Endothelial cell of umbilical vein (primary cell): ENCODE measurements around the gene ELAVL1. TPM values are rescaled to one million over a fixed set of nuclear protein-coding genes. Genes with fewer than 3 reads are reported as not detected.

Experiments used
- BruUV-seq: library from RNA; stranded (reverse); fragments of 400-500 nt; replicated peaks from 2 replicates; lab custom pipeline; 2021; lab: Mats Ljungman, UMichigan
- CTCF ChIA-PET: fragments of 300-600, 350-600 bp; sonication (Branson Sonifier 250); formaldehyde crosslinking; loops from one replicate; lab custom pipeline; 2021; ENCODE audit warnings: antibody characterized with exemption, inconsistent platforms; lab: Charles Lee
- POLR2A ChIA-PET: fragments of 300-600, 350-600 bp; sonication (Branson Sonifier 250); formaldehyde crosslinking; loops from one replicate; lab custom pipeline; 2021; ENCODE audit warnings: antibody characterized with exemption, inconsistent platforms; lab: Charles Lee
- DNase-seq: peaks from one replicate; pipeline ENCODE4 v3.0.0-alpha.2; 2011; ENCODE audit warnings: low read depth, low spot score
- FAIRE-seq: peaks from 2 replicates; lab custom pipeline; 2011; peaks lifted over from hg19 to GRCh38; lab: Jason Lieb, UNC
- H2AFZ ChIP-seq: 2 replicates; pipeline ENCODE4 v1.6.0; 2012; ENCODE audit warnings: low read depth, low read length, control low read depth, inconsistent platforms
- H3K27ac ChIP-seq: 2 replicates; pipeline ENCODE4 v1.5.1; 2011; ENCODE audit warnings: low read depth, mild to moderate bottlenecking, control low read depth, low read length, moderate library complexity; ENCODE audit not compliant: insufficient read depth
- H3K27me3 ChIP-seq, 2 experiments: 2 replicates each; pipeline versions ENCODE4 v1.6.0 to v1.6.1; 2011; ENCODE audit warnings: low read length in 2 of 2, mixed read lengths in 1 of 2; ENCODE audit not compliant: control insufficient read depth in 2 of 2, insufficient read depth in 2 of 2
- H3K36me3 ChIP-seq, 2 experiments: 2 replicates in 1 of 2; 3 replicates in 1 of 2; pipeline ENCODE4 v1.5.1; 2011; ENCODE audit warnings: low read length in 2 of 2, mild to moderate bottlenecking in 1 of 2, moderate library complexity in 1 of 2; ENCODE audit not compliant: control insufficient read depth in 2 of 2, insufficient read depth in 2 of 2; ENCODE audit errors: extremely low read depth in 1 of 2
- H3K4me1 ChIP-seq: 3 replicates; pipeline ENCODE4 v1.5.1; 2011; ENCODE audit warnings: mild to moderate bottlenecking, low read length; ENCODE audit not compliant: control insufficient read depth, insufficient read depth; ENCODE audit errors: extremely low read depth
- H3K4me2 ChIP-seq: 2 replicates; pipeline ENCODE4 v1.6.1; 2011; ENCODE audit warnings: low read length, control low read depth, mixed read lengths; ENCODE audit not compliant: insufficient read depth
- H3K4me3 ChIP-seq, 3 experiments: fragments of 200-600 bp in 1 of 3; sonication (generic), shearing (Covaris generic) in 1 of 3; replicated peaks in 1 of 3; 2 replicates each; pipeline ENCODE4 v1.5.1; 2011 to 2016; ENCODE audit warnings: control low read depth in 3 of 3, low read length in 3 of 3, mild to moderate bottlenecking in 2 of 3, inconsistent platforms in 1 of 3, low read depth in 1 of 3, moderate library complexity in 1 of 3; ENCODE audit not compliant: insufficient read depth in 1 of 3
- H3K79me2 ChIP-seq: 2 replicates; pipeline ENCODE4 v1.6.0; 2012; ENCODE audit warnings: low read length, inconsistent platforms; ENCODE audit not compliant: control insufficient read depth, insufficient read depth
- H3K9ac ChIP-seq: replicated peaks from 2 replicates; pipeline ENCODE3; 2011; ENCODE audit warnings: low read length, control low read depth; ENCODE audit not compliant: insufficient read depth; ENCODE audit errors: extremely low read depth
- H3K9me1 ChIP-seq: replicated peaks from 3 replicates; pipeline ENCODE4 v1.6.0; 2011; ENCODE audit warnings: mild to moderate bottlenecking, low read length; ENCODE audit not compliant: control insufficient read depth, insufficient read depth; ENCODE audit errors: extremely low read depth
- H3K9me3 ChIP-seq: replicated peaks from 2 replicates; pipeline ENCODE4 v1.5.1; 2012; ENCODE audit warnings: low read length, inconsistent platforms; ENCODE audit not compliant: control insufficient read depth, insufficient read depth
- H4K20me1 ChIP-seq: replicated peaks from 2 replicates; pipeline ENCODE3; 2011; ENCODE audit warnings: mild to moderate bottlenecking, low read length; ENCODE audit not compliant: control insufficient read depth, insufficient read depth; ENCODE audit errors: extremely low read depth
- CTCF ChIP-seq, 2 donors: IDR thresholded peaks; 1 replicate in 1 of 2; 2 replicates in 1 of 2; pipeline ENCODE4 v1.5.1; 2011; ENCODE audit warnings: low read length in 2 of 2, mild to moderate bottlenecking in 2 of 2, moderate library complexity in 2 of 2, control low read depth in 1 of 2, inconsistent platforms in 1 of 2, low read depth in 1 of 2; ENCODE audit not compliant: insufficient read depth in 1 of 2; ENCODE audit errors: extremely low read depth in 1 of 2
- EZH2 ChIP-seq: IDR thresholded peaks from 2 replicates; pipeline ENCODE4 v1.6.1; 2012; ENCODE audit warnings: borderline replicate concordance, low read depth, mild to moderate bottlenecking, moderate library complexity, low read length, inconsistent platforms; ENCODE audit not compliant: severe bottlenecking
- FOS ChIP-seq: IDR thresholded peaks from 2 replicates; pipeline ENCODE4 v1.6.1; 2011; ENCODE audit warnings: mild to moderate bottlenecking, low read length, moderate library complexity, borderline replicate concordance; ENCODE audit not compliant: insufficient read depth
- GATA2 ChIP-seq: IDR thresholded peaks from 2 replicates; pipeline ENCODE4 v1.7.0; 2011; ENCODE audit warnings: low read depth, mild to moderate bottlenecking, moderate library complexity, mixed read lengths, low read length; ENCODE audit not compliant: insufficient read length, insufficient read depth
- JUN ChIP-seq: IDR thresholded peaks from 2 replicates; pipeline ENCODE4 v1.6.1; 2011; ENCODE audit warnings: borderline replicate concordance, low read depth; ENCODE audit not compliant: insufficient read length, insufficient read depth
- MAX ChIP-seq: IDR thresholded peaks from 2 replicates; pipeline ENCODE4 v1.6.1; 2011; ENCODE audit not compliant: insufficient read depth, insufficient read length
- MYC ChIP-seq: IDR thresholded peaks from one replicate; pipeline ENCODE4 v1.6.1; 2011; ENCODE audit warnings: mild to moderate bottlenecking, low read depth, low read length
- POLR2A ChIP-seq: IDR thresholded peaks from 2 replicates; pipeline ENCODE4 v1.6.1; 2012; ENCODE audit warnings: low read depth, mild to moderate bottlenecking, control low read depth, low read length
- POLR2AphosphoS5 ChIP-seq: IDR thresholded peaks from 2 replicates; pipeline ENCODE4 v1.6.1; 2012; ENCODE audit warnings: low read depth, mild to moderate bottlenecking, control low read depth, low read length, moderate library complexity; ENCODE audit not compliant: insufficient read depth
- dilution Hi-C: fragments of 300-500 bp; cut with MboI; formaldehyde crosslinking; loops from one replicate; pipeline ENCODE4 v1.15.0; 2019; ENCODE audit warnings: low sequenced_read_pairs; ENCODE audit not compliant: extremely low pct_ligation_motif_present
- intact Hi-C: fragments of 100-400 bp; cut with micrococcal nuclease; formaldehyde crosslinking; loops from one replicate; pipeline ENCODE4 v1.10.0; 2022
- polyA plus RNA-seq, 4 experiments: library from polyadenylated mRNA; depleted of rRNA in 3 of 4; stranded (reverse) in 3 of 4; unstranded in 1 of 4; fragments of >200 nt; gene quantifications; 2 replicates each; pipeline versions ENCODE4 v1.2.1 to v1.2.3, GENCODE V29; 2011 to 2012; ENCODE audit warnings: missing spikeins in 1 of 4
- total RNA-seq: library from RNA; stranded (reverse); gene quantifications from 2 replicates; pipeline ENCODE4 v1.2.3, GENCODE V29; 2021

The ELAVL1 gene
- total and polyA plus RNA-seq, 2 donors (not counting 3 experiments of a cell fraction or from before 2014, with no cell fraction given): 46.8 to 134 TPM

DNA sequence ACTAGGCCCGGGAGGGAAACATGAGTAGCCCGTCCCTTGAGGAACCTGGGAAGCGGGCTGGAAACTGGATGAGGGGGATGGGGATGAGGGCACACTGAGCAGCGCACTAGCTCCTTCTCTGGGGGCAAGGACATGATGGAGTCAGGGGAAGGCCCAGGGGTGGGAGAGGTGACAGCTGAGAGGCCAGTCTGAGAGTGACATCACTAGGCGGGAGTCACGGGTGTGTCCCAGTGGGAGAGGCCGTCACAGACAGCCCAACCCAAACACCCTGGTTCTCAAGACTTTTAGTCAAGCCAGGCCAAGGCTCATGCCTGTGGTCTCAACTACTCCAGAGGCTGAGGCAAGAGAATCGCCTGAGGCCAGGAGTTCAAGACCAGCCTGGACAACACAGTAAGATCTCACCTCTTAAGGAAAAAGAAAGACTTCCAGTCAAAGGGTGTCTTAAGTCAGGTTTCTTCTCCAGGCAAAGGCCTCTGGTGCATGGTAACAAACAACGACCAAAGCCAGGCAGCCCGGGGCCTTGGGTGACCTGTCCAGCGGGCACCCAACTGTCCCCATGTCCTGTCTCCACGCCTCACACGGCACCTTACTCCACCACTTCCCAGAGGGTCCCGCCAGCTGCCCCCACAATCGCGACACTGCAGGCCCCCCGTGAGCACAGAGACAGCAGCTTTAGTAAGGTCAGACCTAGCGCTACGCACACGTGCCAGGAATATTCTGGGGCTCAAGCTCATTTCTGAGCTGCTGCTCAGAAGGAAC, 36.5 kb downstream of the ELAVL1 start:
- dilution Hi-C loops: no loop called here

More for the DNA sequence above, 36.5 kb downstream of the ELAVL1 start:
- H3K9me3 ChIP-seq: no peaks in the 10 kb centered on the region
- POLR2A ChIA-PET: no interaction called here
- FAIRE-seq (no peak), DNase-seq (no peak)
- H3K4me3 ChIP-seq: no peak overlapping the region
- H3K27ac ChIP-seq: no peak overlapping the region
- no TSS peak for BruUV-seq
- TF ChIP-seq MAX (no peak), CTCF (IDR thresholded peaks at IDR 0.05; ENCODE audit: extremely low read depth in 1 of 2, insufficient read depth in 1 of 2, low read depth in 1 of 2, low read length in 2 of 2) (no peak), EZH2 (no peak), FOS (no peak), GATA2 (no peak), MYC (no peak), POLR2A (no peak), JUN (no peak), POLR2AphosphoS5 (no peak)
- H3K9me1 ChIP-seq: no peaks in the 10 kb centered on the region
- intact Hi-C loops: no loop called here
- no peaks in the 10 kb centered on the region for H3K79me2 ChIP-seq
- no peaks in the 10 kb centered on the region for H3K4me1 ChIP-seq
- H3K36me3 ChIP-seq: peaks cover 20 to 49% of the 10 kb centered on the region in 2 experiments
- no peaks in the 10 kb centered on the region for H3K27me3 ChIP-seq
- CTCF ChIA-PET: interaction anchor here (1.1 to 3.4 kb wide), 2 partner anchors 25 to 33 kb away, joined by 6 to 40 read pairs; partner anchors contain the start of gene TIMM44
- H4K20me1 ChIP-seq: no peaks in the 10 kb centered on the region
- no peak overlapping the region for H3K9ac ChIP-seq
- H3K4me2 ChIP-seq: no peak overlapping the region
- H2AFZ ChIP-seq: no peak overlapping the region
